ENCODE data around the gene TUT7. TPM values are rescaled to one million over a fixed set of nuclear protein-coding genes. Genes with fewer than 3 reads are reported as not detected.
"Not testable (repeated sequence)": the region's sequence is repeated elsewhere in the genome, so short reads cannot be mapped to it uniquely, and the experiment has no call there.

TUT7 gene
- 21.5 and 21.6 TPM in 2 replicates for total RNA-seq (2014; rRNA removed; shearing (Covaris generic))

- peak; percentile 96 for DNase-seq (ENCODE audit: low spot score)
Measured at GRCh38 chr9:86354011-86354817, at the start of gene TUT7. TSS of gene TUT7 (minus strand) at chr9:86354410. CDS start at chr9:86353199, 1,211 bp downstream.

GRCh38 chr9:86402591-86402990 is 48.4 kb upstream of the TUT7 start:
- no peak for DNase-seq (ENCODE audit: low spot score)

- DNase-seq (ENCODE audit: low spot score): no peak
Measured at GRCh38 chr9:86396412-86396811, 42.2 kb upstream of the TUT7 start.

GRCh38 chr9:86390184-86390583 is 36.0 kb upstream of the TUT7 start:
- DNase-seq (ENCODE audit: low spot score): not testable (repeated sequence)

GRCh38 chr9:86389628-86390027 is 35.4 kb upstream of the TUT7 start:
- no peak for DNase-seq (ENCODE audit: low spot score)

- DNase-seq (ENCODE audit: low spot score): no peak
Measured at GRCh38 chr9:86387376-86387775, 33.2 kb upstream of the TUT7 start.

- DNase-seq (ENCODE audit: low spot score): not testable (repeated sequence)
Measured at GRCh38 chr9:86383000-86383399, 28.8 kb upstream of the TUT7 start.

GRCh38 chr9:86376016-86376415 is 21.8 kb upstream of the TUT7 start:
- no peak for DNase-seq (ENCODE audit: low spot score)

- peak; percentile 29 for DNase-seq (ENCODE audit: low spot score)
Measured at GRCh38 chr9:86369810-86370209, 15.6 kb upstream of the TUT7 start.

- DNase-seq (ENCODE audit: low spot score): peak; percentile 79
Measured at GRCh38 chr9:86368871-86369521, 14.8 kb upstream of the TUT7 start.

GRCh38 chr9:86361176-86361575 is 7.0 kb upstream of the TUT7 start:
- no peak for DNase-seq (ENCODE audit: low spot score)

GRCh38 chr9:86359151-86359879 is 5.1 kb upstream of the TUT7 start:
- no peak for DNase-seq (ENCODE audit: low spot score)

GRCh38 chr9:86356871-86357866 is 3.0 kb upstream of the TUT7 start:
- no peak for DNase-seq (ENCODE audit: low spot score)

- no peak for DNase-seq (ENCODE audit: low spot score)
Measured at GRCh38 chr9:86355814-86356213, 1.6 kb upstream of the TUT7 start.

- DNase-seq (ENCODE audit: low spot score): no peak
Measured at GRCh38 chr9:86354818-86355309, 654 bp upstream of the TUT7 start.

- DNase-seq (ENCODE audit: low spot score): peak; percentile 51
Measured at GRCh38 chr9:86353655-86354010, 577 bp downstream of the TUT7 start.

GRCh38 chr9:86352440-86353077 is 1.7 kb downstream of the TUT7 start:
- peak; percentile 17 for DNase-seq (ENCODE audit: low spot score)

- DNase-seq (ENCODE audit: low spot score): no peak
Measured at GRCh38 chr9:86351880-86352279, 2.3 kb downstream of the TUT7 start.

- no peak for DNase-seq (ENCODE audit: low spot score)
Measured at GRCh38 chr9:86350006-86350760, 4.0 kb downstream of the TUT7 start.

- peak; percentile 14 for DNase-seq (ENCODE audit: low spot score)
Measured at GRCh38 chr9:86349271-86349670, 4.9 kb downstream of the TUT7 start.

All from A172 (cell line).